ENCODE results near the gene ZFYVE28. TPM values are rescaled to one million over a fixed set of nuclear protein-coding genes. Genes with fewer than 3 reads are reported as not detected.

Gene ZFYVE28
- total RNA-seq, 6 donors from 2014 or later, result 10.8 to 51.3 (median 15.2) TPM

GRCh38 chr4:2320746-2321145 is 97.7 kb downstream of the ZFYVE28 start:
- no peak for TF ChIP-seq POLR2A (IDR thresholded peaks at IDR 0.05)
- no peak for TF ChIP-seq POLR2AphosphoS5 (IDR thresholded peaks at IDR 0.05)
- no peak for TF ChIP-seq EP300 (IDR thresholded peaks at IDR 0.05)
- TF ChIP-seq CTCF (IDR thresholded peaks at IDR 0.05), result no peak
- no peak for ATAC-seq (ENCODE audit: low FRiP score in 2 of 2)
- H3K4me1 ChIP-seq, result no peaks in the 10 kb centered on the region
- no peaks in the 10 kb centered on the region for H3K36me3 ChIP-seq
- no peaks in the 10 kb centered on the region for H3K9me3 ChIP-seq
- no peak overlapping the region for H3K4me3 ChIP-seq
- WGBS, 2 donors, result 79 to 95% methylated on average over 11 of the region's 11 CpGs
- DNase-seq, result peak; percentile 15 to 60
- H3K27me3 ChIP-seq, result no peaks in the 10 kb centered on the region
- no peak overlapping the region for H3K27ac ChIP-seq

GRCh38 chr4:2320152-2320551 is 98.3 kb downstream of the ZFYVE28 start:
- H3K36me3 ChIP-seq, result no peaks in the 10 kb centered on the region
- ATAC-seq (ENCODE audit: low FRiP score in 2 of 2) (no peak), DNase-seq (peak; percentile 20 to 79)
- H3K4me3 ChIP-seq, result no peak overlapping the region
- 76 to 94% methylated on average over 17 to 18 of the region's 18 CpGs for WGBS, 2 donors
- H3K4me1 ChIP-seq, result no peaks in the 10 kb centered on the region
- no peaks in the 10 kb centered on the region for H3K27me3 ChIP-seq
- no peaks in the 10 kb centered on the region for H3K9me3 ChIP-seq
- no peak overlapping the region for H3K27ac ChIP-seq
- no peak for TF ChIP-seq CTCF (IDR thresholded peaks at IDR 0.05)
- TF ChIP-seq POLR2A (IDR thresholded peaks at IDR 0.05), result no peak
- no peak for TF ChIP-seq POLR2AphosphoS5 (IDR thresholded peaks at IDR 0.05)
- no peak for TF ChIP-seq EP300 (IDR thresholded peaks at IDR 0.05)

- no peak overlapping the region for H3K27ac ChIP-seq
- H3K27me3 ChIP-seq, result no peaks in the 10 kb centered on the region
- H3K9me3 ChIP-seq, result no peaks in the 10 kb centered on the region
- no peak overlapping the region for H3K4me3 ChIP-seq
- DNase-seq (peak in 1 of 2 donors; percentile 15), ATAC-seq (ENCODE audit: low FRiP score in 2 of 2) (no peak)
- no peaks in the 10 kb centered on the region for H3K36me3 ChIP-seq
- 90 to 91% methylated on average over 9 to 10 of the region's 10 CpGs for WGBS, 2 donors
- no peak for TF ChIP-seq POLR2AphosphoS5 (IDR thresholded peaks at IDR 0.05)
- TF ChIP-seq POLR2A (IDR thresholded peaks at IDR 0.05), result no peak
- H3K4me1 ChIP-seq, result no peaks in the 10 kb centered on the region
Measured at GRCh38 chr4:2318885-2319284, 99.6 kb downstream of the ZFYVE28 start.

GRCh38 chr4:2318476-2318875 is 100.0 kb downstream of the ZFYVE28 start:
- no peak for TF ChIP-seq POLR2A (IDR thresholded peaks at IDR 0.05)
- no peak for TF ChIP-seq EP300 (IDR thresholded peaks at IDR 0.05)
- TF ChIP-seq POLR2AphosphoS5 (IDR thresholded peaks at IDR 0.05), result no peak
- TF ChIP-seq CTCF (IDR thresholded peaks at IDR 0.05), result no peak
- peak; percentile 12 to 50 for DNase-seq
- no peaks in the 10 kb centered on the region for H3K36me3 ChIP-seq
- H3K27me3 ChIP-seq, result no peaks in the 10 kb centered on the region
- WGBS, 2 donors, result 94 to 96% methylated on average over 6 to 12 of the region's 12 CpGs
- no peak for ATAC-seq (ENCODE audit: low FRiP score in 2 of 2)
- H3K9me3 ChIP-seq, result no peaks in the 10 kb centered on the region
- H3K4me3 ChIP-seq, result no peak overlapping the region
- H3K4me1 ChIP-seq, result no peaks in the 10 kb centered on the region
- H3K27ac ChIP-seq, result no peak overlapping the region

GRCh38 chr4:2313366-2313765 is 105.1 kb downstream of the ZFYVE28 start:
- ATAC-seq (ENCODE audit: low FRiP score in 2 of 2), result no peak
- TF ChIP-seq EP300 (IDR thresholded peaks at IDR 0.05), result no peak
- no peak for TF ChIP-seq POLR2AphosphoS5 (IDR thresholded peaks at IDR 0.05)
- TF ChIP-seq POLR2A (IDR thresholded peaks at IDR 0.05), result no peak
- no peak for TF ChIP-seq CTCF (IDR thresholded peaks at IDR 0.05)
- Histone ChIP-seq H3K9me3 (no peaks in the 10 kb centered on the region), H3K4me1 (no peaks in the 10 kb centered on the region), H3K27ac (no peak overlapping the region), H3K27me3 (no peaks in the 10 kb centered on the region), H3K4me3 (no peak overlapping the region), H3K36me3 (no peaks in the 10 kb centered on the region)
- DNase-seq, result no peak
- WGBS, 2 donors, result 75 to 84% methylated on average over 5 of the region's 5 CpGs
